Measurements from ENCODE around the gene VCAN.
A peak's percentile ranks its signal among the peaks of the same experiment; 100 is the strongest.

Gene VCAN

DNA sequence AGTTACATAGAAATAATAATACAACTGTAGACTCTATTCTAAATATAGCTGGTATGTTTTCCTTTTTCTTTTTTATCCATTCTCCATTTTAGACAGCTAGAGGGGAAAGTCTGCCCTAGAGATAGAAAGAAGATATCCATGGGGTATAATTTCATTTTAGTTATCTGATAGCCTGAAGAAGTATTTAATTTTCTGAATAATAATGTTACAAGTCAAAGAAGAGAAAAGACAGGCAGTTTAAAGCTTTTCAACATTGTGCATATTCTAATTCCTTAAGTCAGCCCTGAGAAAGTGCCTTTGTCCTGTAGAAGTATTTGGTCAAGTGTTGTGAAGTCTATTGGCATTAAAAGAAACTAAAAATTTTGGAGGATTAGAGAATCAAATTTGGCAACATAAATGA is 2.5 kb upstream of the VCAN start:
- no peak for DNase-seq

DNA sequence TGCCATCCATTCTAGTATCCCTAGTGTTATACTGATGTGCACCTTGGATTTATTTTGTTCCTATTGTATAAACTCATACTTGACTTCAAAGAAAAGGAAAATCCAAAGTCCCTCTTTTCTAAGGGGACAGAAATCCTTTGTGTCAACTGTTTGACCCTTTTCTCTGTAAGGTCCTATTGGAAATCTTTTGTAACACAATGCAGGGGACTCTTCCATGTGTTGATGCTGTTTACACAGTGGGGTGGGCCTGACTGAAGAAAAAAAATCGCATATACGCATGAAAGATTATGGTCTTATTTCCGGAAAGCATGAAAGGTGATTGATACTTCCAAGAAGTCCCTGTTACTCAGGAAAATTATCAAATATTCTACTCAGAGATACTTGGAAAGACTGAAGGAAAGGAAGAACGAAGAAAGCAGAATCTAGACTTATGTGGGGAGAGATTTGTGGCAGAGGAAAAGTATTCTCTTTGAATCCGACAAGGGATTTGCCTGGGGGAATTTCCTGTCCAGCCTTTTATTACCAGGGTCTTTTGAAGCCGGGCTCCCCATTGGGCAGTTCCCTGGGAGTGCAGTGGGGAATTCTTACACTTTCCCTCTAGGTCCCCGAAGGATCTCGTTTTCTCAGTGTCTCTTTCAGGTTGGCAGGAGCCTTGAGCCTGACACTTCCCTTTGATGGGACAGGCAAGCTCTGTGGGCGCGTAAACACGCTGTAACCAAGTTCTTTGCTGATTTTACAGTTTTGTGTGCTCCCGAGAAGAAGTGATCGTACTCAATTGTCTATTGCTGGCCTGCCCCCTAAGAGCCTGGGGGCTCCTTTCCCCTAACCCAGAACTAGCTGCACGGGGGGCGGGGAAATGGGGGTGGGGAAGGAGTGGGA is 779 bp upstream of the VCAN start:
- no peak for DNase-seq

DNA sequence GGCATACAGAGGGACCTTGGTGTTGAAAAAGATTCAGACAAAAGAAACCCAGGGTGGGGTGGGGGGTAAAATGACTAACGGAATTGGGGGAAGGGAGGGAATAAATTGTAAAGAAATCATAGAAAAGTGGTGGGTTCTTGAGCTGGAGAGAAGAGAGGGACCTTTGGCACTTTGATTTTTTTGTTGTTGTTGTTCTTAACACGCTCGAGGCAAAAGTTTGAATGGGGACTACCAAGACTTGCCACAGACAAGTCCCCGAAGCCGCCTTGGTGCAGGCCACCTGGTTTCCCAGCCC is 616 bp downstream of the VCAN start:
- DNase-seq = no peak

DNA sequence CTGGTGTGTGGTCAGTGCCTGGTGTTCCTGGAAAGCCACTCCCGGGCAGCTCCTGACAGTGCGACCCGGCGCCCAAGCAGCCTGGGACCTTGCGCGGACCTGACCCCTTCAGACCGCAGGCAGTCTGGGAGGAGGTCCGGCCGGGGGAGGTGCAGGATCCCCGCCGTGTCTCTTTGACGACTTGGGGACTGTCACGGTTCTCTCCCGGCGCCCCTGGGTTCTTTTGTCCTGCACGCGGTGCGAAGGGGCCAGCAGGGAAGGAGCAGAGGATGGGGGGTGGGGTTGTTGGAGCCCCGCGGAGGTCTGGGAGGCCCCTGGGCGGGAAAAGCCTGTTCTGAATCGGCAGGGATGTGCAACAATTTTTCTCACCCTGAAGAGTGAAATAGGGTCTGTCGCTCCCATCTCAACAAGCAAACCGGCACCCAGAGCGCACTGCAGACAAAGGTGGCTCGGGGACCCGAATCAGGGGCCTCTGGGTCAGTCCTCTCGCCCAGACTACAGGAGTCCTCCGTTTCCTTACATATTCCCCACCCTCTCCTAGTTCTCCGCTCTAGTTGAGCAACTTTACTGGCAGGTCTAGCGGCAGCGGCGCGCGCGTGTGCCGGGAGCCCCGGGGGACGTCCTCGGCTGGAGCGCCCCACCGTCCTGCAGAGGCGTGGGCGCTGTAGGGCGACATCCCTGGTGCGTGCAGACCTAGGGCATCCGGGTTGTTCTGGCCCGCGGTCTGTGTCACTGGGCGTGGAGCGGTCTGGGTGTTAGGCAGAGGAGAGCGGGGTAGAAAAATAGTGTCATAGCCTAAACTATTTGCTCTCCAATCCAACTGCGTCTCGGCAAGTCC is 1.2 kb downstream of the VCAN start:
- no peak for DNase-seq

DNA sequence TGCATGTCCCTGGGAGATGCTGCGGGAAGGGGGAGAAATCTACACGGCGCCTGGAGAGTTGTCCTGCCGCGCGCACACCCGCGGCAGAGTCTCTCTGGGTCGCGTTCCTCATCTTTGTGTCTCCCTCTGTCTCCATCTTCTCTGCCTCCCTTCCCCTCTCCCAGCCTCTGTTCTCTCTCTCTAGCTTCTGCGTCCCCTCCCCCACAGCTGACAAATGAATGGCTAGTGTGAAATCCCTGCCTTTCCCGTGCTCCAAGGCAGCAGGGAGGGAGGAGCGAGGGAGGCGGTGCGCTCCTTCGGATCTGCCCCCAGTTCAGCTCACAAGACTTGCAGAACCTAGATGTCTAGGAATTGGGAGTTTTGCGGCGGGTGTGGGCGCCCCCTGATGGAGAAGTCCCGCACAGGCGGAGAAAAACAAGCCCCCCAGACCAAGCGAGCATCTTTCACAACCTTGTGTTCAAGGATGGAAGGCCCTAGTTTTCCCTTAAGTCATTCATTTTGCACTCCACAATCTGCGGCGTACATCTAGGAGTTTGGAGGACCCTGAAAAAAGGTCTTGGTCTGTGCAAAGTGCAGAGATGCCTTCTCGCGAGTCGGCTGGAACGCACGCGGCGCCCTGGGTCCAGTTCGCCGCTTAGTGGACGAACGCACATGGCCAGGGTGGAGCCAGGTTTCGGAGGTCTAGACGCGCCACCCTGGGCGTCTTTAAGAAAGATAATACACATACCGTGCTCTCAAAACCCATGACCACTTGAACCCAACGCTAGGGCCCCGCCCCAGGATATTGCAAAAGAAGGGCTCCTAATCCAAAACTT is 2.0 kb downstream of the VCAN start:
- peak; percentile 41 to 68 for DNase-seq

DNA sequence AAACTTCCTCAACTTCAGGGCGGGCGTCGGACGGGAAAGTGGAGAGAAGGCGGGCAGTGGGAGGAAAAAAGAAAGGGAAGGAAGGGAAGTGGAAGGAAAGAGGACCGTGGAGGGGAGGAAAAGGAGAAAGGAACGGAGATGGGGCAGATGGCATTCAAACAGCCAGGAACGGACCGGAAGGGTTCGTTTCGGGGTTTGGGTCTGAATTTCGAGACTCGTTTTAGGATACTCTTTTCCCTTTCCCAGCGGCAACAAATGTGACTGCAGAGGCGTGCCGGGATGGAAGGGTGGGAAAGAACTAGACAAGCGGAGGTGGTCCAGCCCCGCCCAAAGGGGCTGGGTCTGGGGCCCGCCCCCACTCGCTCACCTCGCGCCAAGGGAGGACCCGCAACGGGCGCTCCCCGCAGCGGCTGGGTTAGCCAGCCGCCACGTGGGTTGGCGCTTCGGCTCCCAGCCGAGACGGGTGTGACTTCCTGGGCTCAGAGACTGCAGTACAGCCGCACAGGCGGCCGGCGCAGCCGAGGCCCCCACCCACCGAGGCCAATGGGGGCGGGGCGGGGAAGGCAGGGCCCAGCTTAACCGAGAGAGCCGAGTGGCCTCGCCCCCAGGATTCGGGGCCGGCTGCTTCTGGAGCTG is 2.7 kb downstream of the VCAN start:
- DNase-seq = peak; percentile 17 to 40

DNA sequence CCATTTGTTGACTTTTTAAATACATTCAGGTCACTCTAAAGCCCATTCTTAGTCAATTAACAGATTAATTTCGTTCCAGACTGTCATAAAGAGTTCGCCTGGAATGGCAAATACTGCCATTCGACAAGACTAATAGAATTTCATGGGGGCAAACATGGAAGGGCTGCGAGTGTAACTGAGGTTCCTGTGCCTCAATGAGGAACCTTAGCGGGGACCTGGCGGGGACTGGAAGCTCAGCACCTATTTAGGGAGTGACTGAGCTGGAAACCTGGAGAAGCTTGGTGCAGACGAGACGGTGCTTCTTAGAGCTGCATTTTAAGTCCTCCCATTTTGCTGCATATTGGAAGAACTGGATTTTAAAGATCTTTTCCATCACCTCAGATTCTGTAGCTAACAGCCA is 3.4 kb downstream of the VCAN start:
- no peak for DNase-seq

GRCh38 chr5:83475391-83475863 is 3.9 kb downstream of the VCAN start:
- no peak for DNase-seq

DNA sequence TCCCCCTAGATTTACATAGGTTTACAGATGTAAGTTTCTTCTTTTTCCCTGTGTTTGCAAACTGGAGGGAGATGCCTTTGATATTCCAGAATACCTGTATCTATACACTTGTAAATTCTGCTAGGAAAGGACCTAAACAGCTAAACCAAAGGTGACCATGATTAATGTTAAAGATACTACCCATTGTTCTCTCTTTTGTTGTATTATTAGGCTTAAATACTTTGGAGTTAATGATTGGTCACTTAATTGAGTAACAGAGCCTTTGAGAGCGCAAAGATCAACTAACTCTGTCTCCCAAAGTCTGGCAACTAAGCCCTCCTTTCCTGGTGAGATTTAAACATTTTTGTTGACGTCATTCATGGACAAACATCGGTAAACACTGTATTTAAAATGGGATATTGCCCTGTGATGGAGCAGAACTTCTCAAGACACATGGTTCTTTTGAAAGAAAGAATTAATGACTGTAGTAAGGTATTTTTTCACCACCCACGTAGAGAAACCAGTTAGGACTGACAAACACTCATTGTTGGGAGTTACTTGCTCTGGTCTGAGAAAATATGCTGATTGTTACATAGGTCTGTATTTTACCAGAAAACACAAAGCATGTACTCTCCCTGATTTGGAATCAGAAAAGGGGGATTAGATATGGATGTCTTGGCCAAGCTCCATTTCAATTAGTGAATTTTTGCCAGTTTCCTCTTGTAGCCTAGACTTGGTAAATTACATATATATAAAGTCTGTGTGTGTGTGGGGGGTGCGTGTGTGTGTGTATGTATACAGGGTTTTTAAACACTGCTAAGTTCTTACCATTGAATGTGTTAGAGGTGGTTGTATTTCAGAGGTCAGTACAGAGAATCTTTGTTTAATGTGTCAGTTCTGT is 4.6 kb downstream of the VCAN start:
- DNase-seq = no peak

DNA sequence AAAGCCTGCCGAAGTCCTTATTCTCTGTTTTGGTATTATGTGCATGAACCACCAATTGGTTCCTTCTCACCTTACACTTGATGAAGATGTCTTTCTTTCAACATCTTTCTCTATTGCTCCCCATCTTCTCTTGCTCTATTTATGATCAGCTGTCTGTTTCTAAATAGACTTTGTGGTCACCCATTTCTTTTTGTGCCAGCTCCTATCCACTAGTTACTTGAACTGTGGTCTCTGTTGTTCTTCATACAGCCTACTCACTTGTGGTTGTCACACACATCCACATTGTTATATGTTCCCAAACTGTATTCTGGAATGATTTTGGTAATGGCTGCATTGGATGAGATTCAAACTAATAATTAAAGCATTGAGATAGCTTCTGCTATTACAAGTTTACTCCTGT is 11.4 kb downstream of the VCAN start:
- DNase-seq = no peak

DNA sequence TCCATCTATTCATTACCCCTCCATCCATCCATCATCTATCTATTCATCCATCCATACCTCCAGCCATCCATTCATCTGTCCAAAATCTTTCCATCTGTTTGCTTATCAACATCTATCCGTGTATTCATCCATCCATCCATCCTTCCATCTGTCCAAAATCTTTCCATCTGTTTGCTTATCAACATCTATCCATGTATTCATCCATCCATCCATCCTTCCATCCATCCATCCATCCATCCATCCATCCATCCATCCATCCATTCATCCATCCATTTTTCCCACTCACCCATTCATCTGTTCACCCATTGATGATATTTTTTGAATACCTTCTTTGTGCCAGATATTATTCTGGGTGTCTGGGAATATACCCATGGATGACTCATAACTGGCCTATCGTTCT is 12.8 kb downstream of the VCAN start:
- DNase-seq = no peak

DNA sequence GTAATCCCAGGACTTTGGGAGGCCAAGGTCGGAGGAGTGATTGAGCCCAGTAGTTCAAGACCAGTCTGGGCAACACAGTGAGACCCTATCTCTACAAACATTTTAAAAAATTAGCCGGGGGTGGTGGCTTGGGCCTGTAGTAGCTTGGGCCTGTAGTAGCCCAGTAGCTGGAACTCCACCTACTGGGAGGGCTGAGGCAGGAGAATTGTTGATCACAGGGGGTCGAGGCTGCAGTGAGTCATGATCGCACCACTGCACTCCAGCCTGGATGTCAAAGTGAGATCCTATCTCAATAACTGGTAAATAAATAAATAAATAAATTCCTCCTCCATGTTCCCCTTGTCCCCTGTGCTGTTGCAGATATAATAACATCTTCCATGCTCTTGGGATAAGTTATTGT is 14.3 kb downstream of the VCAN start:
- DNase-seq = no peak

GRCh38 chr5:83487155-83487554 is 15.6 kb downstream of the VCAN start:
- DNase-seq = no peak

DNA sequence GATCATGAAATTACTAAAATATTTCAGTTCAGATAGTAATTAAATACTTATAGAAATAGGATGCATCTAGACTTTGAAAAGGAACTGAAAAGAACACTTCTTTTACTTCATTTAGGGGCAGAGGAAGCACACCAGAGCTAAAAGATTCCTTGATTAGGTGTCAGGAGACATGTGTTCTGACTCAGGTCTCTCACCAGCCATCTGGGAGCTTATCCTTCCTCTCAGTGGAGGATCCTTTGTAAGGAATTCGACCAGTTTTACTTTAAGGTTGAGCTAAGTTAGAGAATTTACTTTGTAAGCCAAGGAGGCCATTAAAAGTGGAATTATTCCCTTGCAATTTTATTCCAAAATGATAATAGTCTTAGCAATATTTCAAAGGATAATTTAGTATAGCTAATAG is 16.7 kb downstream of the VCAN start:
- no peak for DNase-seq

DNA sequence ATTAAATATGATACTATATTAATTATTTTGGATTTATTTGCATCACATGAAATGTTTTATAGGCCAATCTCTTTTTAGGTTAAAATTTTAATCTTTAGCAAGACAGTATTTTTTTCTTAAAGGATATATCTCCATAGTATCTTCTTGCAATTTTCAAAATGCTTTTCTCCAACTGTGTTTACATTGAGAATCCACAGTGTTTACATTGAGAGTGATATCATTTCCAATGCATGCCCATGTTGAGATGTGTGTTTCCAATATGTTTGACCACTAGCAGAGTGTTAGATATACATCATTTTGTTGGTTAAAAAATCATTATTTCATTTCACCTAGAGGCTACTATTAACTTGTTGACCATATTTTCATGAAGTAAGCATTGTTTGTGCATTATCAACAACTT is 17.3 kb downstream of the VCAN start:
- DNase-seq = no peak

GRCh38 chr5:83490203-83490602 is 18.7 kb downstream of the VCAN start:
- DNase-seq = no peak

DNA sequence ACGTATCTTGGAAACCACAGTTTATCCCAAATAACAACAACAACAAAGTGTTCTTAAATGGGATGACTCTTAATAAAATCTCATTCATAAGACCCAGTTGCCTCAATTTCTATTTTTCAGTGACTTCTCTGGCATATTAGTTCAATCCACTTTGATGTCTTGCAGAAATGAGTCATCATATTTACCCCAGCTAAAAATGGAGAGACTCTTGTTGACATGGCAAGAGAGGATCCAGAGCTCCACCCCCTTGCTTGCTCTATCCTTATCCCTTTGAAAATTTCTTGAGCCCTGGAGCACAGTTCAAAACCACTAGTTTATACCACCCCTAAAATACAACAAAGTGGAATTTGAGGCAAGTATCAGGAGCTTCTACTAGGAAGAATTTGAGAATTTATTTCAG is 20.8 kb downstream of the VCAN start:
- no peak for DNase-seq

DNA sequence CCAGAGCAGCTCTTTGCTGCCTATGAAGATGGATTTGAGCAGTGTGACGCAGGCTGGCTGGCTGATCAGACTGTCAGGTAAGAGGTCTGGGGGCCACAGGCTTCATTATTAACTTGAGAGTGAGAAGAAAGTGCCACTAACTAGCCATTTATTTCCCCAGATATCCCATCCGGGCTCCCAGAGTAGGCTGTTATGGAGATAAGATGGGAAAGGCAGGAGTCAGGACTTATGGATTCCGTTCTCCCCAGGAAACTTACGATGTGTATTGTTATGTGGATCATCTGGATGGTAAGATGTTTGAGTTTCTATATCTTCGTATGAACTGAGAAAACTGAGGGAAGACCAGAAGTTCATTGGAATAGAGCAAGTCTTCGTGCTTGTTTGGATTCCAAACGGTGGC is 22.1 kb downstream of the VCAN start:
- DNase-seq = no peak

DNA sequence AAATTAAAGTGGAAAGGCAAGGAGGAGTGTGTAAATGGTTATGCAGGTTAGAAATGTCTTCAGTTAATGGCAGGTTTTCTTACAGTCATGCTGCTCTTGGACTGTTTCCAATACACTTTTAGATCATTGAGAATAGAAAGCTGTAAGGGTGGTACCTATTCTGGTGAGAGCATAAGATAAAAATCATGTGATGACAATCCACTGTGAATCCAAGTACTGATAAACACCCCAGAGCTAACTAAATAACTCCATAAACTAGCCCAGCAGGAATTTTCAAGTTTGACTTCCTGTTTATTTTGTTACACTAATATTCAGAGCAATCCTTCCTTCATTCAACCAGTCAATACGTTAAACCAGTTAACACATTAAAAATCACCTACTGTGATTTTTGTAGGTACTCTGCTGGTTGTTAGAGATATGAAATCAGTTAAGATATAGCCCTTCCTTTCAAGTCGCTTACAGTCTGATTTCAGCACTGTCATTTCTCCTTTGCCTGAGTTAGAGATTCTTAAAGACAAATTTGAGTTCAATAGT is 22.6 kb downstream of the VCAN start:
- DNase-seq = no peak

DNA sequence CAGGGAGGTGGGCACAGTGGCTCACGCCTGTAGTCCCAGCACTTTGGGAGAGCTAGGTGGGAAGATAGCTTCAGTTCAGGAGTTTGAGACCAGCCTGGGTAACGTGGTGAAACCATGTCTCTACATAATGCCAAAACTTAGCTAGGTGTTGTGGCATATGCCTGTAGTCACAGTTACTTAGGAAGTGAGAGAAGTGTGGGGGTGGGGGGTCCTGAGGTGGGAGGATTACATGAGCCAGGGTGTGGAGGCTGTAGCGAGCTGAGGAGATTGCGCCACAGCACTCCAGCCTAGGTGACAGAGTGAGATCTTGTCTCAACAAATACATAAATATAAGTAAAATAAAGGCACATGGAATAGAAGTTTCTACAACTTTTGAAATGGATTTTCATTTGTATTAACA is 23.1 kb downstream of the VCAN start:
- DNase-seq = no peak

- no peak for DNase-seq
Measured at GRCh38 chr5:83496626-83497025, 25.1 kb downstream of the VCAN start.

DNA sequence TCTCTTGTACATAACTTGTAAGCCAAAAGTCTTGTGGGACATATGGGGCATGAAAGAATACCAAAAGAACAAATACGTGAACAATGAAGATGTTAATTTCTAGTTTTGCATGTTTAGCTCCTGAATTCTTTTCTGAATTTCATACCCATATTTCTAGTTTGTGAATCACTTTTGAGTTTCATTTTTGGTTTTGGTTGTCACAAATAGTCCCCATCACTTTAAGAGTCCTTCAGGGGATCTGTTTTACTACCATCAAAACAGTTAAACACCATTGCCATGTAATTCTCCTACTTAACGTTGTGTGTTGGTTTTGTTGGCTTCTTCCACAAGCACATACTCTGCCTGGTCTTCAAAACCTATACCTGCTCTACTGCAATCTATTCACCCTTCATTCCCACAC is 27.0 kb downstream of the VCAN start:
- no peak for DNase-seq

Data from CD4-positive, alpha-beta T cell treated with Interleukin-4 for 1 hour (primary cell).